HG02943 (cell line): ENCODE measurements around the gene POM121L2.

Experiments
- ATAC-seq: cut with Tn5 transposase; IDR thresholded peaks from one replicate; pipeline ENCODE4 v1.9.1; 2021; ENCODE audit warnings: mild to moderate bottlenecking, low read depth, moderate library complexity; ENCODE audit not compliant: unreplicated experiment

POM121L2 gene

DNA sequence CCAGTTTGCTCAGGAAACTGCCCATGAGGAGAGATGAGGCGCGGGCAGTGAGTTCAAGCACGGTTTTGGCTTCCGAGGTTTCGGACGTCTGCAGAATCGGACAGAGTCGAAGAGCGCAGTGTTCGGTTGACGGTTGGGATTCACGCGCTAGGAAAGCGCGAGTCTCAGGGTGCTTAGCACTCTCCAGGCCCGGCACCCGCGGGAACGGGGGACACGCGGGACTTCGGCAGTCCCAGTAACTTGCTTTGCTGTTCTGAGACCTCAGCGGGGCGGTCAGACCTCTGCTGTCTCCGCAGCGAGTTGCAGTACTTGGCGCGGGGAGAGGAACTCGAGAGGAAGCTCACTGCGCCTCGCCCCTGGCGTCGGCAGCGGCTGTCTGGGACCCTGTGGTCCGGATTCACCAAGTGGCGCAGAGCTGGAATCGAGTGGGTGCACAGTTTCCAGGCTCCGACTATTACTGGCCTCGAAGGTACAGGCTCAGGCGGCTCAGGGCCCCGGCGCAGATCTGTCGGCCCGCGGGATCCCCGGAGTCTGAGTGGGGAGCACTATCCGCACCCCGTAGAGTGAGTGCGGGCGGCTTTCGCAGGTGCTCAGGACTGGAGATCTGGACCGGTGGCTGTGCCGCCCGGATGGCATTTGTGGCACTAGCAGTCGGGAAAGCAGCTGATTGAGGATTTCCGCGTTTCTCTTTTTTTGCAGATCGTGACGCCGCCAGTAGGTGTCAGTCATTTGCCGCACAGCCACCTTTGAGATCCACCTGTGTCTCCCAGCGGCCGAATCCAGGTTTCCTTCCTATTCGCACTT, at the start of gene POM121L2:
POM121L2 (minus strand) TSS at position 128 of the 804 bp plus-strand sequence; CDS start at position 25, 103 bp downstream.
- no peak for ATAC-seq

- ATAC-seq, result no peak
Observed at GRCh38 chr6:27359231-27359630, 47.2 kb upstream of the POM121L2 start.

DNA sequence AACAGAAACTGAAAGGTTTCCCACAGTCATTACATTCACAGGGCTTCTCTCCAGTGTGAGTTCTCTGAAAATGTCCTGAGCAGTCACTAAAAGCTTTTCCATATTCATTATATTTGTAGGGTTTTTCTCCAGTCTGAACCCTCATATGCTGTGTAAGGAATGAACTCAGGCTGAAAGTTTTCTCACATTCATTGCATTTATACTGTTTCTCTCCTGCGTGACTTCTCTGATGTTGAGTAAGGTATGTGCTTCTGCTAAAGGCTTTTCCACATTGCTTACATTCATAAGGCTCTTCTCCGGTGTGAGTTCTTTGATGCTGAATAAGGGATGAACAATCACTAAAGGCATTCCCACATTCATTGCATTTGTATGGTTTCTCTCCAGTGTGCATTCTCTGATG, 46.7 kb upstream of the POM121L2 start:
- ATAC-seq, result no peak

GRCh38 chr6:27352850-27353249, 40.8 kb upstream of the POM121L2 start:
- ATAC-seq, result no peak

DNA sequence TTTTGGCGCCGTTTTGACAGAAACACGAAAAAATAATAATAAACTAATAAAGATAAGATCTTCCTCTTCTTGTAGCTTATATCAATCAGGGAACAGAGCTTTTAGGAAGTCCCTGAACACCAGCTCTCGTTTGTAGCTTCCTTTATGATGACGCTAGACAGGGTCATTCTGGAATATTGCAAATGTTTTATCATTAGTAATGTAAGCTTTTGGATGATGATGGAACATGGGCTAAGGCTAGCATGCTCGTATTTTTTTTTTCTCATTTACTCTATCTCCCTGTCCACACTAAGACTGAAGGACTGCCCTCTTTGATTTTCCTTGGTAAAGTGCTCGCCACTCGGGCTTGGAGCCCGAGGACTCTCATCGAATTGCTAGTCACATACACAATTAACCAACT, 22.1 kb upstream of the POM121L2 start:
- ATAC-seq, result no peak

DNA sequence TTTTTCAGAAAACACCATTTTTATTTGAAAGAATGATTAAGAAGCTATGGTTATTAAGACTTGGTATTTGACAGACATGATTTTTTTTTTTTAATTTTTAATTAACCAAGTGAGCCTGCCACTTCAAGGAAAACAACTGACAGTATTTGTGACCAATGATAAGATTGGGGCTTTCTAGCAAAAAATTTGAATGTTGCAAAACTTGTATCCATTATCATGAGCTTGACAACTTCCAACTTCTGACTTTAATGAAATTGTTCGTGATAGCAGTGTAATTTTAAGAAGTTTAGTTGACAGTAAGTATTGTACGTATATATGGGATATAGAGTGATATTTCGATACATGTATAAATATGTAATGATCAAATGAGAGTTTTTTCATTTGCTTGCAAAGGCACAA, 21.6 kb upstream of the POM121L2 start:
- no peak for ATAC-seq

DNA sequence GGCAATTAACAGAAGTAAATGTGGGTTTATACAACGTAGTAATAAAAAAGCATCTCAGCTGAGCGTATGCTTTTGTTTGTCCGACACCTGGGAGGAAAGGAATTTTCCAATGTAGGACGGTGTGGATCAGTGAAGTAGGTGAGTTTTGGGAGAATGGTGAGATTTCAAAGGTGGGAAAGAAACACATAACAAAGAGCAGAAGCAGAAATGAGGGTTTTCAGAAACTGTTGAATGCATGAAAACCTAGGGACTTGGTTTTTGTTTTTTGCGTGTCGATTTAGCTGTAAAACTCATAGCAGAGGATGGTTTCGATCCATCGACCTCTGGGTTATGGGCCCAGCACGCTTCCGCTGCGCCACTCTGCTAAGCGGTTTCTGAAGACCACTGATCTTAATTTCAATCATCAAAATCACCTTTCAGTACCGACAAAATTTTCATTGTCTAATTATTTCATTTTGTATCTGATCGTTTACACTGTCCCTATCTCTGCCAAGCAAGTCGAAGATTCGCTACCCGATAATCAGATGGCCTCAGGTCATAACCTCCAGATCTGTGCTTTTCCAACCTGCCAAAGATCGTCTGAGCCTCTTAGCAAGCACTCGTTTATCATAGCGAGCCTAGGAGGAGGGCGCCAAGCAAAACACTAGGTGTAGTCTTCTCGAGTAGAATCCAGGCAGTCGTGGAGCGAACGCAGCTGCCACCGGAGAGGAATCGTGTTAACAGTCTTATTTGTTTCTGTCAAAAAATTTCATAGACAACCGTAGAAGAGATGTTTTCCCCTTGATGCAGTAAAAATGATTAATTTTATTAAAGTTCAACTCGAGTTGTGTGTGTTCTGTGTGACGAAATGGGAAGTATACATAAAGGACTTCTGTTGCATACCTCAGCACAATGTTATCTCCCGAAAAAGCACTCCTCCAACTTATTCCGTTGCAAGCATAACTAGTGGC, 20.9 kb upstream of the POM121L2 start:
- no peak for ATAC-seq

GRCh38 chr6:27327023-27327738, 15.1 kb upstream of the POM121L2 start:
- no peak for ATAC-seq

DNA sequence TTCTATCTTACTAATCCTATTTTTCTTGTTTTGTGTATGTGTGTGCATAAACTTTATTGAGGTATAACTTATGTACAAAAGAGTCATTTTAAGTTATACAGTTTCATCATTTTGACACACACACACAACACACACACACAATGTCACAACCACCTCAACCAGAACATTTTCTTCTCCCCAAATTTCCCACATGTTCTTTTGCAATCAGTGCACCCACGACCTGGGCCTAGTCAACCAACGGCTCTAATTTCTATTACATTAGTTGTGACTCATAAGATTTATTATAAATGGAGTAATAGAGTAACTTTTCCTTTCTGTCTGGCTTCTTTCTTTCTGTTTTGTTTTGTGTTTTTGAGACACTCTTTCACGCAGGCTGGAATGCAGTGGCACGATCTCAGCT, 9.8 kb upstream of the POM121L2 start:
- ATAC-seq, result no peak

GRCh38 chr6:27321370-27321769, 9.3 kb upstream of the POM121L2 start:
- ATAC-seq, result no peak

DNA sequence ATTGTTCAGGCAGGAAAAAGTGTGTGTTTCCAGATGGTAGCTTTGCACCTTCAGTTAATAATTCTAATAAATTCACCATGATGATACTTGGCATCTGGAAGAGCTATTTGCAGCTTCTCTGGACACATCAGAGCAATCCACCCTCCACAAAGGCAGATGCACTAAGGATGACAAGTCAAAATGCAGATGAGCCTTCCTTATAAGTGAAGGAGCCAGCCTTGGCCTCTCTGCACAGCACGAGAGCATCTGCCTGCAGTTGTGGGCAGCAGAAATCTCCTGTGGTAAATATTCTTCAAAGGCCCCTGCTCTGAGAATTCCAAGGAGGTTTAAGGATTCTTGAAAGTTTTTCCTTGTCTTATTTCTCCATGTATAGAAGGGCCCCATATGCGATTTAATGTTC, 6.9 kb upstream of the POM121L2 start:
- no peak for ATAC-seq

- ATAC-seq, result no peak
Observed at GRCh38 chr6:27314046-27314445, 2.0 kb upstream of the POM121L2 start.

GRCh38 chr6:27312950-27313271, 838 bp upstream of the POM121L2 start:
- ATAC-seq, result no peak

GRCh38 chr6:27311806-27312145, 297 bp downstream of the POM121L2 start:
- ATAC-seq, result no peak

GRCh38 chr6:27303613-27304272, 8.3 kb downstream of the POM121L2 start:
- no peak for ATAC-seq

- ATAC-seq, result no peak
Observed at GRCh38 chr6:27297857-27298730, 14.0 kb downstream of the POM121L2 start.

DNA sequence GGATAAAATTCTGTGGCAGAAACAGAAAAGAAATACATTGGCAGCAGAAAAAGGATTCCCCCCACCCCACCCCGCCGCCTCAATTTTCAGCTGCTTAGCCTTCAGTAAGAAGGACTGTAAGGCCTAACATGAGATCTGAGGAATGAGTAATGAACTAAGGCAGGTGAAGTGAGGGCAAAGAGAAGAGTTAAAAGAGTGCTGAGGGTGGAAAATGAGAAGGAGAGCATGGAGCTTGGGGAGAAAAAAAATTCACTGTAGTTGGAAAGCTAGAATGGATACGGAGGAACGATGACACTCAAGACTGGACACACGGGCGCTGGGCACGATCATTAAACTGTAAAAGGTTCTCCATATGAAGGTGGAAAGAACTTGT, 14.6 kb downstream of the POM121L2 start:
- ATAC-seq, result no peak

DNA sequence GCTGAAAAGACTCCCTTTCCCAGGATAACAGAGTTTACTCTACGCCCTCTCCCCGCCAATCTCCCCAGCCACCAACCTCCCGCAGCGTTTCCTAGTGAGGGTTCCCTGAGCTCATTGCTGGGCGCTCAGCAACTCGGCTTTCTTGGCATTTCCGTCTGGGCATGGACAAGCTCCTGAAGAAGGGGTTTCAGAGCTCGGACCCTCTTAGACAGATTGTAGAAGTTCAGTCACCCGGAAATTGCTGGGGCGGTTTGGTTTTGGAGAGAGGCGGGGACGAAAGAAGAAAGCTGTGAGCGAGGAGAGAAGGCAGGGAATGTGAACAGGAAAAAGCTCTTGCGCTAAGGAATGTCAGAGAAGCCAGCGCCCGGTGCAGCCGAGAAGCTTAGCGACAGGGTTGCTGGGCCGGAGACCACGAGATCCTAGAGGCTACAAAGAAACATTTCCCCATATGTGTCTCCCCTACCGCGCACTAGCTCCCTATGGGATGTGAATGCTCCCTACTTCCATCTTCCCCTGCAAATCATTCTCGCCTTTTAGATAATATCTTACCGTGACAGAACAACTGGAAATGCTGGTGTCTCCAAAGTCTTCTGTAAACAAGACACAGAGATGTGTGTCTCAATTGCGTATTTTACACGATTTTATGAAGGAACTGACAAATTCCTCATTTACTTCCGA, 15.8 kb downstream of the POM121L2 start:
- no peak for ATAC-seq
